G401.6 (cell line): ENCODE data around the gene MCRS1.
A peak's percentile ranks its signal among the peaks of the same experiment; 100 is the strongest.
"Not testable (repeated sequence)": the region's sequence is repeated elsewhere in the genome, so short reads cannot be mapped to it uniquely, and the experiment has no call there.

Source experiments
- FAIRE-seq: peaks from 2 replicates; lab custom pipeline; 2012; peaks lifted over from hg19 to GRCh38; lab: Jason Lieb, UNC

The MCRS1 gene, protein sequence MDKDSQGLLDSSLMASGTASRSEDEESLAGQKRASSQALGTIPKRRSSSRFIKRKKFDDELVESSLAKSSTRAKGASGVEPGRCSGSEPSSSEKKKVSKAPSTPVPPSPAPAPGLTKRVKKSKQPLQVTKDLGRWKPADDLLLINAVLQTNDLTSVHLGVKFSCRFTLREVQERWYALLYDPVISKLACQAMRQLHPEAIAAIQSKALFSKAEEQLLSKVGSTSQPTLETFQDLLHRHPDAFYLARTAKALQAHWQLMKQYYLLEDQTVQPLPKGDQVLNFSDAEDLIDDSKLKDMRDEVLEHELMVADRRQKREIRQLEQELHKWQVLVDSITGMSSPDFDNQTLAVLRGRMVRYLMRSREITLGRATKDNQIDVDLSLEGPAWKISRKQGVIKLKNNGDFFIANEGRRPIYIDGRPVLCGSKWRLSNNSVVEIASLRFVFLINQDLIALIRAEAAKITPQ

DNA sequence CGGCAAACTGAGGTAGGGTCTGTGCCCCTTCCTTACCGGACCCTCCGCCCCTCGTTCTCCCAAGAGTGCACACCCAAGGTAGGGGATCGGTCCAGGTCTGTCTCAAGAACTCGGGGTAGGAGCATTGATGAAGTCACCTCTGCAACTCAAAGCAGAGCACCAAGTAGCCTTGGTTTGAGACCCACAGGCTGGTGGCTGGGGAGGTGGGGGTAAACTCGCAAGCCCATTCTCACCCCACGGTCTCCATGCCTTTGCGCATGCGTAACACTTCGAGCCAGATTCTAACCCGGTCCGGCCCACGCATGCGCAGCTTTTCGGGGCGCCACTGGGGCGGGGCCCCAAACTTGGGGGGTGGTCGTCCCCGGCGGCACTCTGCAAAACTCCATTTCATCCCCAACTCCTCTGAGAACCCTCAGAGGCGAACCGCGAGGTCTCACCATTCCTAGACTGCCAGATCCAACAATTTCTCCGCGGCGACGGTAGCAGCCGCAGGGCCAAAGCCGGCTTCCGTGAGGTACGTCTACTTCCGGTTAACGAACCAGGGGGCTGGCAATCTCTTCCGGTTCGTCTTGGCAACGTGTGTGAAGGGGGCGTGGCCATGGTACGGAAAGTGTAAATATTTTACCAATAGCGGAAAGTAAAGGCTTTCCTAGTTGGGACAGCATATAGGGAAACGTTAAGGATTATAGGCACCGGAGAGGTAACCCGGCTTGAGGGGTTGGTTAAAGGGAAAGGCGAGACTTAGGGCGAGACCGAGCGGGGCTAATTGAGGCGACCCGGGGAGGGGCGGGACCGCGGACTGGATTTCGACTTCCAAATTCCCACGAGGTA lies at the start of gene MCRS1:
Gene MCRS1 (minus strand): TSS at position 532 of the 831 bp plus-strand sequence. CDS start 1,411 bp downstream, outside the sequence.
- FAIRE-seq = peak; percentile 88

DNA sequence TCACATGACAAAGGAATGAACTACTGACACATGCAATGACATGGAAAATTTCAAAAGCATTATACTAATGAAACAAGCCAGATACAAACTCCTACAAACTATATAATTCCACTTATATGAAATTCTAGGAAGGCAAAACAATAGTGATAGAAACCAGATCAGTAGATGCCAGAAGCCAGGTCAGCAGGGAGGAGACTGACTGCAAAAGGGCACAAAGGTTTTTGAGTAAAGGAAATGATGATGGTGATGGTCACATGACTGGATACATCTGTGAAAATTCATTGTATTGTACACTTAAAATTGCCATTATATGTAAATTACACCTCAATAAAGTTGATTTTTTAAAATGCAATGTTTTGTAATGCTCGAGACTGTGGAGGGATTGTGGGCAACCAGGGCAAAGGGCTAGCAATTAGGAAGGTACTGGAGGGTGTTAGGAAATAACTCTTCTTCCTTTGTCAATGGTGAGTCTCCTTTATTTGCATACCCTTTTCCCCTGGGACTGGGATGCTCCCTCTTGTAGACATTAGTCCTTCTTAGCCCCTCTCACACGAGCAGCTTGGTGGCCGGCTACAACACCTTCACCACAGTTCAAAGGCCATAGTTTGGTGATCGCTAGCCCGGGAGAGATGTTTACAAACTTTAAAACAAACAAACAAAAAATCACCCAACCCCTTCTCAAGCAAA lies 48.7 kb upstream of the MCRS1 start:
- no peak for FAIRE-seq

DNA sequence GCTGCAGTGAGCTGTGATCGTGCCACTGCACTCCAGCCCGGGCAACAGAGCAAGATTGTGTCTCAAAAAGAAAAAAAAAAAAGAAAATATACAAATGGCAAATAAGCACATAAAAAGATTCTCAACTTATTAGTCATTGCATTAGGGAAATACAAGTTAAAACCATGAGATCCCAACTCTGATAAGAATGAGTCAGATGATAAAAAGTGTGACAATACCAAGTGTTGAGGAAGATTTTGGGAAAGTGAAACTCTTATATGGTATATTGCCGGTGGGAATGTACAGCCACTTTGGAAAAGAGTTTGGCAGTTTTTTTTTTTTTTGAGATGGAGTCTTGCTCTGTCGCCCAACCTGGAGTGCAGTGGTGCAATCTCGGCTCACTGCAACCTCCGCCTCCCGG lies 47.8 kb upstream of the MCRS1 start:
- FAIRE-seq = no peak

DNA sequence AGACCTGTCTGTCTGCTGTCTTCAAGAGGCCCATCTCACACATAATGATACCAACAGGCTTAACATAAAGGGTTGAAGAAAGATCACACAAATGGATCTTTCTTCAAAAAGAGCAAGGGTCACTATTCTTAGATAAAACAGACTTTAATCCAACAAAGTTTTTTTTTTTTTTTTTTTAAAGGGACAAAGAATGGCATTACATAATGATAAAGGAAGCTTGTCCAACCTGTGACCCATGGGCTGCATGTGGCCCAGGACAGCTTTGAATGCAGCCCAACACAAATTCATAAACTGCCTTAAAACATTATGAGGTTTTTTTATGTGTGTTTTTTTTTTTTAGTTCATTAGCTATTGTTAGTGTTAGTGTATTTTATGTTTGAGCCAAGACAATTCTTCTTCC lies 44.3 kb upstream of the MCRS1 start:
- no peak for FAIRE-seq

DNA sequence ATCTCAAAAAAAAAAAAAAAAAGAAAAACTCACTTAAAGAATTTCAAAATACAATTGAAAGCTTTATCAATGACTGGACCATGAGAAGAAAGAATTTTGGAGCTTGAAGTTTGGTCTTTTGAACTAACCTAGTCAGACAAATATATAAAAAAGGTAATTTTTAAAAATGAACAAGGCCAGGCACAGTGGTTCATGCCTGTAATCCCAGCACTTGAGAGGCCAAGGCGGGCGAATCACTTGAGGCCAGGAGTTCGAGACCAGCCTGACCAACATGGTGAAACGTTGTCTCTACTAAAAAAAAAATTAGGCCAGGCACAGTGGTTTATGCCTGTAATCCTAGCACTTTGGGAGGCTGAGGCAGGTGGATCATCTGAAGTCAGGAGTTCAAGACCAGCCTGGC lies 42.8 kb upstream of the MCRS1 start:
- not testable (repeated sequence) for FAIRE-seq

DNA sequence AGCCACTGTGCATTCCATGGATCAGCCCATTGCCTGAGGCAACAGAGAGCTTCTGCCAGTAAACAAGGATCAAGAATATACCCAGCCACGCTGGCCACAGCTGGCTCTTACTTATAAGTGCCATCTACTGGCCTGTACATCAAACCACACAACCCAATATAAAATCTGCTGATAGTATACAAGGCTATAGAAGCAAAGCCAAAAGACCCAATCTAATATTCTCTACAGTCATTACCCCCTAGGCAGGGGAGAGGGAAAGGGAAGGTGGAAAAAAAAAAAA lies 41.9 kb upstream of the MCRS1 start:
- FAIRE-seq = no peak

DNA sequence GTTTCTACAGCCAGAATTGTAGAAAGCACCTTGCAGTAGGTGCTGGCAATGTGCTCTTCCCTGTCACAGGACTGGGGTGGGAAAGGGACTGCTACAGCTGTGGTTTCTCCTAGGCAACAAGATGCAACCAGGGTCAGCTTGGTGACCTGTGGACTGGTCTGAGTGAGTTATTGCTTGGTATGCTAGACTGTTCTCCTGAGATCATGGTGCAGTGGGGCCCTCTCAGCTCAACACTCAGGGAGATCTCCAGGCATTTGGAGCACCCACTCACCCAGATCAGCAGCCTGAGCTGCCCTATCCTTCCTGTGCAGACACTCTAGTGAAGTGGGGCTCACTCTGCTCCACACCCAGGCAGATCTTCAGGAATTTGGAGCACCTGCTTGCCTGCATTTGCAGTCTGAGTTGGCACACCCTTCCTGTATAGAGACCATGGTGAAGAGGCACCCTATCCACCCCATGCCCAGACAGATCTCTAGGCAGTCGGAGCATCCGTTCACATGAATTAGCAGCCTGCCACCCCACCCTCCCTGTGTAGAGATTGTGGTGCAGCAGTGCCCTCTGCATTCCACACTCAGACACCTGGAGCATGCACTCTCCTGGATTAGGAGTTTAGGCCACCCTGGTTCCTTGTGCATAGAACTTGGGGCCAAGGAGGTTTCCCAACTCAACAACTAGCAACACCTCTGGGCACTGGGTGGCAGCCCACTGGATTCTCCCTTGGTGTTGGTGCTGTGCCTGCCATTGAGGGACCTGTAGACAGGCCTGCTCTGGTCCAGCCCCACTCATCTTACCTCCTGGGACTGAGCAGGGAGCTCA lies 41.3 kb upstream of the MCRS1 start:
- FAIRE-seq = no peak

DNA sequence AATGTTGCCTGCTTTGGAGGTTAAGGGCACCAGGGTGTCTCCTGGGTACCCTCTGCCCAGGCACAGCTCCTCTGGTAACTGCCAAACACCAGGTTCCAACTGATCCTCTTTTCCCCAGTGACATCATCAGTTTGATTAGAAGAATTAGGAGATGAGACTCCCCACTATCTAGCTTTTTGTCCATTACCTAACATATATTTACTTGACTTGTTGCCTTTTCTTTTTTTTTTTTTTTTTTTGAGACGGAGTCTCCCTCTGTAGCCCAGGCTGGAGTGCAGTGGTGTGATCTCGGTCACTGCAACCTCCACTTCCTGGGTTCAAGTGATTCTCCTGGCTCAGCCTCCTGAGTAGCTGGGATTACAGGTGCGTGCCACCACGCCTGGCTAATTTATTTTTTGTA lies 37.6 kb upstream of the MCRS1 start, which contains the start of gene FAM186B:
Gene FAM186B (minus strand): TSS at position 101 of the 400 bp plus-strand sequence. CDS start 162 bp downstream, outside the sequence.
- not testable (repeated sequence) for FAIRE-seq

DNA sequence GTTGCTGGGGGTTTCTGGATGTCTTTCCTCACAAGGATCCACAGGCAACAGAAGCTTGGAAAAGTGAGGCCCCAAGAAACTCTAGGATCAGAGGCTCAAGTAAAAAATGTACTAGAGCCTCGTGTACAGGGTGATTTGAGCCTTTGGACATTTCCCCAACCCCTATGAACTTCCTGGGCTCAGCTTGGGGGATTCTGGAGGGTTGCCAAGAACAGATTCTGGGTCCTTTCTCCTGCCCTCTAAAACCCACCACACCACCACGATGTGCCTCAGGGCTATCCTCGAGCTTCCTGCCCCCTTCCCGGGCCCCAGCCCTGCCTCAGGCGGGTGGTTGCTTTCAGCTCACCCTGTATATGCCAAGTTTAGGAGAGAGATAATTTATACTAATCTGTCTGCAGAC lies 36.9 kb upstream of the MCRS1 start:
- FAIRE-seq = no peak

DNA sequence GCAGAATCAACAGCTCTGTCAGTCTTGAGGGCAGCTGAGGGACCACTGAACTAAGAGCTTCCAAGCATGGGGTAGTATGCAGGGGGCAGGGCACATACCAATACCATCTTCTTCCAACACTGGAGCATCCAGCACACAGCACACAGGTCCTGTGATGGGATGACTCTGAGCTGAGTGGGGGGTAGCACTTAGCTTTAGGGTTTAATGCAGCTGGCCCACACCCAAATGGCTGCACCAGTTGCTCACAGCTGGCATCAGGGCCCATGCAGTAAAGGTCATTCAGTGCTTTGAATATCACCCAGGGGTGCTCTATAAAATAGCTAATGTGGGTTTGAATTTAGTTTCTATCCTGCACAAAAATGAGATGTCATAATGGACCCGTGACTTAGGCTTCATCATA lies 35.8 kb upstream of the MCRS1 start:
- no peak for FAIRE-seq

DNA sequence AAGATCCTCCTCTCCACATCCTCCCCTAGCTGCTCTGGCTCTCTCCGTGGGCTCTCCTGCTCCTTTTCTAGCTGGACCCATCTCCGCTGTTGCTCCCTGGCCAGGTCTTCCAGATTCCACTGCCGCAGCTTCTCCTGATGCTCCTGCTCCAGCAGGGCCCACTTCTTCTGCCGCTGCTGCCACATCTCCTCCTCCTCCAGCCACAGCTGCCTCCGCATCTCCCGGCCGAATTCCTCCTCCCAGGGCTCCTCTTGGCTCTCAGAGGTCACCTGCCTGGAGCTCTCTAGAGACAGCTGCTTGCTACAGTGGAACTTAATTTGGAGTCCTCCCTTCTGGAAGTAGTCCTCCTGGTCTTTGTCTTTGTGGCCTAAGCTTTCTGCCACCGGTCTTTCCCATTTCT lies 32.0 kb upstream of the MCRS1 start:
- FAIRE-seq = no peak

DNA sequence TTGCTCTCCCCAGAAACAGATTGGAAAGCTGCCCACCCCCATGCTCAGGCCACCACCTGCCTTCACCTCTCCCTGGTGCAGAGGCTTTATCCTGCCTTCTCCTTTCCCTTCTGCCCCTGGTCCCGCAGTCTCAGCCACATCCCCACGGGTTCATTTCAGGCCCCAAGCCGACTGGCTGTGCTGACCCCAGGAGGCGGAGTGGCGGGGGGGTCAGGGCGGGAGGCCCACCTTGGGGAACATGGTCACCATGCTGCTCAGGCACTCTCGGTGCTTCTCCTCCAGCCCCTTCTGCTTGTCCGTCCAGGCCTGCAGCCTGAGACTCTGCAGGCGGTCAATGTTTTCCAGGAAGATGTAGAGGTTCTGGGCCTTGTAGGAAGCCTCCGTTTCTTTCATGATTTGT lies 30.6 kb upstream of the MCRS1 start:
- FAIRE-seq = no peak

DNA sequence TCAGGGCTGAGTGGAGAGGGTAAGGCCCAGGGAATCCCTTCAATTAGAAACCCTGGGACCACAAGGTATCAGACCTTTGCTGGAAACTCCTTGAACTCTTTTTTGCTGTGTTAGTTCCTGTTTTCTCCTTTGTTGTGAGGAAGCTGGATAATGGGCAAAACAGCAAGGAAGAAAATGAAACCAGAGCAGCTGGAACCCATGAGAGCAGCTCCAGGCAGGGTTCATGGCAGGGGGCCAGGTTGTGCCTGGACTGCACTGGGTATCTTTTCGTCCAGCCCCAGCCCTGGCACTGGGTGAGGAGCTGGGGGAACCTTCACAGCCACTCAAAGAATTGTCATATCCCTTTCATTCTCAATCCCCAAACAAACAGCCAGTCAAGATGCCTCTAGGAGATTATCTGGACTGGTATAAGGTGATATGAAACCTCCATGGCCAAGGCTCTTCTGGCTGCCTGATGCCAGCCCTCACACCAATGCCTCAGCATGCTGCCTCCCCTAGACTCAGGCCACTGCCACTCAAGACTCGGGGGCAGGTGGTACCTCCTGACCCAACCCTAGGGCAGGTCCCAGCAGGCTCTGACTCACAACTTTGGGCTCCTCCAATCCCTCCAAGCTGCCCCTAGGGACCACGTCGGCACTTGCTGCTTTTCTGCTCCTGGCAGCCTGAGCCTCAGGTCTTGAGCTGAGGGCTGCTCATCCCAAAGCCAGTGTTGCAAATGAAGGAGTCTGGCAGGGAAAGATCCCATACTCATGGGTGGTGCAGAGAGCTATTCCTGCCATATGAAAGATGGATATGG lies 21.0 kb upstream of the MCRS1 start:
- FAIRE-seq = no peak

DNA sequence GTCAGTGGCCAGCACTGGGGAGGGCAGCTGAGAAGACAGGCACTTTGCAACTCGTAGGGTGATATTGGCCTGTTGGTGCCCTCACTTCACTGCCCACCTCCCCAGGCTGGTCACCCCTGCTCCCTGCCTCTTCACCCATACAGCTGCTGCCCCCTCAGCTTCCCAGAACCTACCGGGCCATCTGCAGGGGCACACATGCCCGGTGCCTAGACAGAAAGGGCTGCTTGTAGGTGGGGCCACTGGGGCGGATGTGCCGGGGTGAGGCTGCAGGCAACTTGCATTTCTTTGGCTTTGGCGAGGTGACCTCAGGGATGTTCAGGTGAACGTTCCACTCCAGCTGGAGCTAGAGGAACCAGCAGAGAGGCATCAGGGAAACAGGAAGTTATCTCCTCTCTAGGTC lies 20.3 kb upstream of the MCRS1 start:
- FAIRE-seq = no peak

DNA sequence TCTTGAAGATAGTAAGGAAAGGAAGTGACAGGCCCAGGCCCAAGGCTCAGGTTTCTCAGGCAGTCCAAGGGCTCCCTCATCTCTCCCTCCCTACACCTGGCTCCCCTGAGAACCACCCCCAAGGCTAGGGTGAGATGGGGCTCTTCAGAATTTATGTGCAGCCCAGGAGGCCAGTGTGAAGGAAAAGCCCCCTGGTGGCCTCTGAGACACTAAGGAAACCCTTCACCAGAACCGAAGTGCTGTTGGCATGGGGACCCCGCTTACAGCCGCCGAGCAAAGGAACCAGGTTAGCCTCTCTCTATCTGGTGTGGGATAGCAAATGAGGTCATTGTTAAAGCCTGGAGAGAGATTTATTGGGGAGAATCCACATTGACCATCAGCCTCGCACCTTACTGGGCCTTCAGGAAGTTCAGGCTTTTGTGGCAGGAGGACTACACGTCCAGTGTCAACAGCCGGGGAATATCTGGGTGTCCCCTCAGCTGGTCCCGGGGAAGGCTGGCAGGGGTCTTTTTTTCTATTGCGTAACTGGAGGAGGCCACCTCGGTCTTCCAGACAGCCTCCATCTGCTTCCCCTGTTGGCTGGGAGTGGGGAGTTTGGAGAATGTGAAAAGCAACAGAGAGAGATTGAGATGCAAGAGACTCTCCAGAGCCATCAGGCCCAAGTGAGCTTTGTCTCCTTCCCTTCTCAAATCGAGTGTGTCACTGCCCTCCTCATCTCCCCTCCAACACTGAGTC lies 19.4 kb upstream of the MCRS1 start:
- no peak for FAIRE-seq

DNA sequence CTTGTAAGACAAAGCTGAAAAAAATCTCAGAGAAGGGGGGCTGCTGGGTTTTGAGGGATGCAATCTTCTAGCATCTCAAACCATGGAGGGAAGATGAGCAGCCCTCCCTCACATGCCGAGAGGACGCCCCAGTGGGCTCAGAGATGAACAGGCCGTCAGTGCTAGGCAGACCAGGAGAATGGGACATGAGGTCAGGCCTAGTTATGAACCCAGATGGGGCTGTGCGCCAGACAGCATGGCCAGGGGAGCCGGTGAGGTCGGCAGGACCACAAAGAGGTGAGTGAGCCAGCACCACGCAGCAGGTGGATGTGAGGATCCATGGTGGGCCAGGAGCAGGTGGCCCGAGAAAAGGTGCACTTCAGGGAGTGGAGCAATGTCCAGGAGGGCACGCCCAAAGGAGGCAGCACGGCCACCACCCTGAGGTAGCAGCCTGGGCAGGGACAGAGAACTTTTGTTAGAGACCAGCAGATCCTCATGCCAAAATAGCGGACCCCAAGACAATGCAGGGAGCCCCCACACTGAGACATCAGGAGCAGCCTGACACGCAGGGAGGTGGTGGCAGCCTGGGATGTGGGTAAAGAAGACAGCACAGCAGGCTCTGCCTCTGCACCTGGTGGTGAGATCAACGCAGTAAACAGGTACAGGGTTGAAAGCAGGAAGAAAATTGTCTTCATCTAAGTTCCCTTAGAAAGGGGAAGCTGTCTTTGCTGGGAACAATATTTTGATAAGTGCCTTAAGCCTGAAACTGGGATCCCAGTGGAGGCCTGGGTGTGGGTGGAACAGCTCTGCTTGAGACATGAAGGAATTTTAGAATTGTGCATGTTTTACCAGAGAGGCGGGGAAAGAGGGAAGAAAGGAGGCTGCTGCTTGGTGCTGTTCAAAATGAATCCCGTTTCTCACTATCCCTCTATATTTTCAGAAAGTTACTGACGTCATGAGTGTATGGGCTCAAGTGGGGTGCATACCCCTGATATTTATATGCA lies 17.8 kb upstream of the MCRS1 start:
- no peak for FAIRE-seq

DNA sequence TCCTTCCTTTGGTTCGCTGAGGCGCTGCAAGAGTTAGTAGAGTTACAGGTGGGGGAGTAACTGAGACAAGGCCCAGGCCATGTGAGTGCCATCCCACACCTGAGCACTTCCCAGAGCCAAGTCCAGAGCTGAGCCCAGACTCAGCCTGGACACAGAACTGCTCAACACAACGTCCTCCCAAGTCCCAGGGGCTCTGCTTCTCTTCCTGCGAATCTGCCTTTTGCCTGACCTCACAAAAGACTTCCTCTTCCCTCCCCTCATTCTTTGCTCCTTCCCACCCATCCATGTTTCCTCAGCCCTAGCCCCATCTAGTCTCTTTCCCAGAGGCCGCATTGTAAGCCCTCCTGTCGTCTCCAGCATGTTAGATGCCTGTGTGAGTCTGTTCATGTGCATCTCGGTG lies 16.6 kb upstream of the MCRS1 start:
- FAIRE-seq = no peak

DNA sequence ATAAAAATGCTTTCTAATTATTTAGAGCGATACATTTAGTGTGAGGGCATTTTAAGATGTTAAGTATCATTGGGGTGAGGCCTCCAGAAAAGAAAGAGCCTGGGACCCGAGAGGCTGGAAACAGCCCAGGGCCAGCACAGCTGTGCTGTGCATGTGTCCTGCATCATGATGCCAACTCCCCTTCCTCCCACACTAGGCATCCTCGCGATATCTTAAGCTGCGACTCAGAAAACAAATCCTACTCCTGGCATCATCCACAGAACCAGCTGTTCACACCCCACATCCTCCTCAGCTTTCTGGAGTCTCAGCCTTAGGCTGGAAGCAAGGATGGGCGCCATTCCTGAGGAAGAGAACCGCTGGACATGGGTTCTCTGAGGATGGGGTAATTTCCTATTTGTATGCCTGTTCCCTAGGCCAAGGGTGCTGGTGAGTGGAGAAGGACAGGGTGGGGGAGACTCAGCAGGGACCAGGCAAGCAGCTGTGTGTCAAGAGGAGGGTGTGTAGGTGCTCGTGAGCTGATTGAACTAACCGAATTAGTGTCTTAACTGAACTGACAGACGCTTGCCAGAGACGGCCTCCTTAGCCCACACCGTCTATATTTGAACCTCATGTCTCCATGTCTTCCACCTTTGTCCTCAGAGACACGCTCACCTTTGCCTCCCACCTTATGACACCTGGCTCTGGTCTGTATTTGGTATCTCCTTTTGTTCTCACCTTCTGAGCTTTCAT lies 15.6 kb upstream of the MCRS1 start:
- FAIRE-seq = no peak

DNA sequence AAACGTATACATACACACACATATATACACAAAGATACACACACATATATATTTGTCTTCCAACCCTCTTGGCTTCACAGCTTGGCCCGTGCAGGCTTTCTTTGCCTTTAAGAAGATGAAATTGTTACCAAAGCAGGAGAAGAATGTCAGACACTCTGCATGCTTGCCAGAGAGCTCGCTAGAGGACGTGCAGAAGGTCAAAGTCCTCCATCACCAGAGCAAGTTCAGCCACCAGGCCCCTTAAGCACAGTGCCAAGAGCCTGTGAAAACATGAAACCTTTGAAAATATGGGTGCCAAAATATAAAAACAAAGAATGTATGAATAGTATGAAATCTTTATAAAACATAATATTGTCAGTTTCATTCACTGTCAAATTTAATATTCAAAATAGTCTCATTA lies 14.9 kb upstream of the MCRS1 start:
- no peak for FAIRE-seq
